GM21717 (cell line): ENCODE results near the gene EFCAB12.
"Not testable (repeated sequence)": the region's sequence is repeated elsewhere in the genome, so short reads cannot be mapped to it uniquely, and the experiment has no call there.

ENCODE experiments used
- ATAC-seq: cut with Tn5 transposase; IDR thresholded peaks from one replicate; pipeline ENCODE4 v1.9.1; 2021; ENCODE audit warnings: mild to moderate bottlenecking, moderate library complexity; ENCODE audit not compliant: unreplicated experiment

The EFCAB12 gene

GRCh38 chr3:129421988-129422745, 6.3 kb downstream of the EFCAB12 start:
- no peak for ATAC-seq

- no peak for ATAC-seq
Observed at GRCh38 chr3:129421236-129421883, 7.1 kb downstream of the EFCAB12 start.

- no peak for ATAC-seq
Observed at GRCh38 chr3:129419476-129419875, 9.0 kb downstream of the EFCAB12 start.

- ATAC-seq = no peak
Observed at GRCh38 chr3:129418041-129418973, 10.1 kb downstream of the EFCAB12 start.

GRCh38 chr3:129417326-129417725, 11.1 kb downstream of the EFCAB12 start:
- ATAC-seq = no peak

GRCh38 chr3:129416415-129416814, 12.0 kb downstream of the EFCAB12 start:
- no peak for ATAC-seq

- ATAC-seq = no peak
Observed at GRCh38 chr3:129415830-129416229, 12.6 kb downstream of the EFCAB12 start.

- no peak for ATAC-seq
Observed at GRCh38 chr3:129415378-129415777, 13.1 kb downstream of the EFCAB12 start.

GRCh38 chr3:129413687-129414506, 14.5 kb downstream of the EFCAB12 start:
- ATAC-seq = peak; percentile 56

- ATAC-seq = not testable (repeated sequence)
Observed at GRCh38 chr3:129413238-129413637, 15.2 kb downstream of the EFCAB12 start.

GRCh38 chr3:129412542-129413198, 15.8 kb downstream of the EFCAB12 start:
- ATAC-seq = no peak

- no peak for ATAC-seq
Observed at GRCh38 chr3:129410971-129411370, 17.5 kb downstream of the EFCAB12 start.

GRCh38 chr3:129409541-129409940, 18.9 kb downstream of the EFCAB12 start:
- no peak for ATAC-seq

GRCh38 chr3:129404610-129405009, 23.8 kb downstream of the EFCAB12 start:
- no peak for ATAC-seq

- no peak for ATAC-seq
Observed at GRCh38 chr3:129404130-129404529, 24.3 kb downstream of the EFCAB12 start.

GRCh38 chr3:129403450-129403849, 25.0 kb downstream of the EFCAB12 start:
- ATAC-seq = no peak

GRCh38 chr3:129402616-129403015, 25.8 kb downstream of the EFCAB12 start:
- ATAC-seq = no peak

- no peak for ATAC-seq
Observed at GRCh38 chr3:129402210-129402609, 26.2 kb downstream of the EFCAB12 start.

- ATAC-seq = no peak
Observed at GRCh38 chr3:129399895-129400357, 28.5 kb downstream of the EFCAB12 start.
